Heart left ventricle (tissue), 13 donors: ENCODE results near the gene SLC5A2.

Source experiments
- POLR2A ChIP-seq, 2 donors: fragments of 450-650 bp; IDR thresholded peaks; one replicate each; pipeline ENCODE4 v1.6.1; 2017; ENCODE audit warnings: antibody characterized with exemption in 2 of 2, mild to moderate bottlenecking in 2 of 2, moderate library complexity in 2 of 2
- TF ChIP-seq, protein P1 (sequence below), 12 donors: fragments of 200-600 bp; sonication (generic) in 4 of 12; IDR thresholded peaks; one replicate each; pipeline versions ENCODE4 v1.5.0 to v1.8.0; 2018 to 2022; ENCODE audit warnings: antibody characterized with exemption in 12 of 12, mild to moderate bottlenecking in 5 of 12
- donor health status: ischemic (EF 13 %, LVEDD 7.1; RV severe dilation, severe dysfunction).
- donor health status: DM: no; HTN: yes; CAD: no.
- donor health status: DM: no; HTN: no; CAD: no.
- donor health status: ischemic (EF 25% LVEDD 6.9; RV normal size, moderate dysfunction).
- donor health status: ischemic (EF 25% LVEDD 5.7; RV mildly dilated, moderate dysfunction).
- donor health status: ischemic (EF 35%, LVEDD 5.7; RV mildly dilated, moderate dysfunction).
- donor health status: nonischemic (EF 11% LVEDD 7.7; RV severe dilation, severe dysfunction).
- donor health status: DM: yes; HTN: yes; CAD: no.
- donor health status: PGD.
- donor health status: ischemic (EF 29% LVEDD 5.4; RV normal size, mild dysfunction).
- donor health status: nonischemic (EF 23%, LVEDD 6.1; RV moderate dilation, normal function).

DNA sequence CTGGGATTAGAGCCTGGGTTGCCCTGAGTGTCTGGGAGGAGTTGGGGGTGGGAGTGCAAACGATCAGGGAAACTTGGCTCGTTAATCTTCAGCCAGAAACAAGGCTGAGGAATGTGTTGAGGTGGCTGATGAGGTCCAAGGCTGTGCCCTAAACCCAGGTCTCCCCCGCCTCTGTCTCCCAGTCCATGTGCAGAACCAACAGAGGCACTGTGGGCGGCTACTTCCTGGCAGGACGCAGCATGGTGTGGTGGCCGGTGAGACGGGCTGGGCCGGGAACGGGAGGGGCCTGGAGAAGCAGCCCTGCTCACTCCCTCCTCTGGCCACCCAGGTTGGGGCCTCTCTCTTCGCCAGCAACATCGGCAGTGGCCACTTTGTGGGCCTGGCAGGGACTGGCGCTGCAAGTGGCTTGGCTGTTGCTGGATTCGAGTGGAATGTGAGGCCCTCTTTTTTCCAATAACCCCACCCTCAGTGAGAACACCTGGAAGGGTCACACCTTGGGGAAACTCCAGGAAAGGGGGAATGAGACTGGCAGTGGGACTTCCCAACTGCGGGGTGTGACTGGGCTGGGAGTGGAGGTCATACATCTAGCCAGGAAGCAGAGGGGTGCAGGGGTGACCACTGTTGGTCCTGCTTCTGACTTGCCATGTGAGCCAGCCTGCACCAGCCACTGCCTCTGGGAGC is 1.7 kb downstream of the SLC5A2 start:
- TF ChIP-seq, protein P1, sequence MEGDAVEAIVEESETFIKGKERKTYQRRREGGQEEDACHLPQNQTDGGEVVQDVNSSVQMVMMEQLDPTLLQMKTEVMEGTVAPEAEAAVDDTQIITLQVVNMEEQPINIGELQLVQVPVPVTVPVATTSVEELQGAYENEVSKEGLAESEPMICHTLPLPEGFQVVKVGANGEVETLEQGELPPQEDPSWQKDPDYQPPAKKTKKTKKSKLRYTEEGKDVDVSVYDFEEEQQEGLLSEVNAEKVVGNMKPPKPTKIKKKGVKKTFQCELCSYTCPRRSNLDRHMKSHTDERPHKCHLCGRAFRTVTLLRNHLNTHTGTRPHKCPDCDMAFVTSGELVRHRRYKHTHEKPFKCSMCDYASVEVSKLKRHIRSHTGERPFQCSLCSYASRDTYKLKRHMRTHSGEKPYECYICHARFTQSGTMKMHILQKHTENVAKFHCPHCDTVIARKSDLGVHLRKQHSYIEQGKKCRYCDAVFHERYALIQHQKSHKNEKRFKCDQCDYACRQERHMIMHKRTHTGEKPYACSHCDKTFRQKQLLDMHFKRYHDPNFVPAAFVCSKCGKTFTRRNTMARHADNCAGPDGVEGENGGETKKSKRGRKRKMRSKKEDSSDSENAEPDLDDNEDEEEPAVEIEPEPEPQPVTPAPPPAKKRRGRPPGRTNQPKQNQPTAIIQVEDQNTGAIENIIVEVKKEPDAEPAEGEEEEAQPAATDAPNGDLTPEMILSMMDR (IDR thresholded peaks at IDR 0.05), result no peak
- no peak for TF ChIP-seq POLR2A (IDR thresholded peaks at IDR 0.05)
